ENCODE data around the gene DLG1. TPM values are rescaled to one million over a fixed set of nuclear protein-coding genes. Genes with fewer than 3 reads are reported as not detected.

DLG1 gene
- total and polyA plus RNA-seq, 12 donors, result 20.7 to 97.4 (median 54.0) TPM

DNA sequence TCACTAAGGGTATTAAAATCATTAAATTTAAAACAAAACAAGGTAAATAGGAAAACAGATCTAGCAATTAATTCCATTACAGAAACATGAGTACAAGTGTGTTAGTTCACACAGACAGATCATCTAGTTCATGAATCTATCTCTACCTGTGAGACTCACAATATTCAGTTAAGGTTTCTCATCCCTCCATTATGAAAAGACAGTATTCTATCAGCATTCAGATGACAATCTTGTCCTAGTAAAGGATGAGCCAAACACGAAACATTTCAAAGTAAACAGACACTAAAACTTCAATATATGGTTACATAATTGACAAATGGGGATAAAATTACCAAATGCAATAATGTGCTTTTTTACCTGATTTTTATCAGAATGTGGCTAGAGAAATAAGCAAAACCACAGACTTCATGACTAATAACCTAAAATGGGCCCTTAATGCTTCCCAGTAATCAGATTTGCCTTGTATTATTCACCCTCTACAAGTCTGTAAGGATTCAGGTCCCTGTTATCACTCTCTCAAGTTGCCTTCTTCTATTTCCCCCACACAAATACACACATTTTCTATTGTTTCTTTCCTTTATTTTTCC lies 126.8 kb downstream of the DLG1 start:
- peaks cover 0 to 16% (median 0%) of the 10 kb centered on the region in 9 donors for H3K4me1 ChIP-seq
- ATAC-seq (no peak), DNase-seq (no peak)
- intact Hi-C loops (cut with DNase I), result no loop called here
- no peaks in the 10 kb centered on the region for H3K9me3 ChIP-seq
- no peak overlapping the region for H3K4me3 ChIP-seq
- H3K27ac ChIP-seq, result no peak overlapping the region
- 59 to 62% methylated on average over 1 of the region's 1 CpG for WGBS, 2 donors
- H3K36me3 ChIP-seq, result no peaks in the 10 kb centered on the region
- TF ChIP-seq, protein P1, sequence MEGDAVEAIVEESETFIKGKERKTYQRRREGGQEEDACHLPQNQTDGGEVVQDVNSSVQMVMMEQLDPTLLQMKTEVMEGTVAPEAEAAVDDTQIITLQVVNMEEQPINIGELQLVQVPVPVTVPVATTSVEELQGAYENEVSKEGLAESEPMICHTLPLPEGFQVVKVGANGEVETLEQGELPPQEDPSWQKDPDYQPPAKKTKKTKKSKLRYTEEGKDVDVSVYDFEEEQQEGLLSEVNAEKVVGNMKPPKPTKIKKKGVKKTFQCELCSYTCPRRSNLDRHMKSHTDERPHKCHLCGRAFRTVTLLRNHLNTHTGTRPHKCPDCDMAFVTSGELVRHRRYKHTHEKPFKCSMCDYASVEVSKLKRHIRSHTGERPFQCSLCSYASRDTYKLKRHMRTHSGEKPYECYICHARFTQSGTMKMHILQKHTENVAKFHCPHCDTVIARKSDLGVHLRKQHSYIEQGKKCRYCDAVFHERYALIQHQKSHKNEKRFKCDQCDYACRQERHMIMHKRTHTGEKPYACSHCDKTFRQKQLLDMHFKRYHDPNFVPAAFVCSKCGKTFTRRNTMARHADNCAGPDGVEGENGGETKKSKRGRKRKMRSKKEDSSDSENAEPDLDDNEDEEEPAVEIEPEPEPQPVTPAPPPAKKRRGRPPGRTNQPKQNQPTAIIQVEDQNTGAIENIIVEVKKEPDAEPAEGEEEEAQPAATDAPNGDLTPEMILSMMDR (IDR thresholded peaks at IDR 0.05), result no peak
- no peaks in the 10 kb centered on the region for H3K27me3 ChIP-seq

DNA sequence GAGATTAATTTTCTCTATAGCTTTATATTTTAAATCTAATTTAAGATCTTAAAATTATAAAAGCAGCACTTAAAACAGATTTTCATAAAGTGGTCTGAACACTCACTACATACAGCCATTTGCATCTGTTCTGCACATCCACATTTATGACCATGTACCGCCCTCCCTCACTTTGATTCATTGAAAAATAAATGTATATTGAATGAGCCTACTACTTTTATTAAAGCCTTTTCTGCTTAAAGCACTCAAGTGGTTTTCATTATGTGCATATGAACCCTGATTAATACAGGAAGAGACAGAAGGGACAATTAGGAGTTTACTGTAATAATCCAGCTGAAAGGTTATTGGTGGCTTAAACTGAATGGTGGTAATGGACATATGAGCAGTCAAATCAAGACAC lies 129.4 kb downstream of the DLG1 start:
- Histone ChIP-seq H3K4me3 (no peak overlapping the region), H3K27me3 (no peaks in the 10 kb centered on the region)
- 100% methylated on average over 1 of the region's 1 CpG for WGBS, 2 donors

DNA sequence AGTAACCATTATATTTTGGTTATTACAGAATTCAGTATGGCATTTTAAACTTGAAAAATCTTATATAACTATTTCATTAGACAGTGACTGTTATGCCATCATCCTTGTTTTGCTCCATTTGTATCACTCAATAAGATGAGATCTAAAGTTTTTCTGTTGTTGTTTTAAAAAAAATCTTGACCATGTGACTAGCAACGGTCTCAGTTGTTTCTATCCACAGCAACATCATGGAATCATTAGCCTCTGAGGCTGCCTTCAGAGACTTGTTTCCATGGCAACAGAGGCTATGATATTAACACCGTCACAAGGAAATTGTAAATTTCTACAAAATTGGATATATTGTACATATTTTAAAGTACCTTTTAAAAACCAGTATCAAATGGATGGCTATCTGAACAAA lies 129.8 kb downstream of the DLG1 start:
- no peak for DNase-seq
- Histone ChIP-seq H3K36me3 (no peaks in the 10 kb centered on the region), H3K4me1 (peaks cover 0 to 12% (median 0%) of the 10 kb centered on the region in 9 donors), H3K4me3 (no peak overlapping the region), H3K9me3 (no peaks in the 10 kb centered on the region), H3K27ac (no peak overlapping the region), H3K27me3 (no peaks in the 10 kb centered on the region)
- WGBS, 2 donors, result 55 to 67% methylated on average over 2 of the region's 2 CpGs
- intact Hi-C loops (cut with DNase I), result no loop called here
- peak in 4 of 8 donors; percentile 35 to 70 (median 38) for ATAC-seq
- TF ChIP-seq, protein P1 (IDR thresholded peaks at IDR 0.05), result no peak

More for the DNA sequence above, 129.4 kb downstream of the DLG1 start:
- no peak for DNase-seq
- Histone ChIP-seq H3K27ac (no peak overlapping the region), H3K4me1 (peaks cover 0 to 12% (median 0%) of the 10 kb centered on the region in 9 donors), H3K9me3 (no peaks in the 10 kb centered on the region), H3K36me3 (no peaks in the 10 kb centered on the region)
- intact Hi-C loops (cut with DNase I), result no loop called here
- TF ChIP-seq, protein P1 (IDR thresholded peaks at IDR 0.05), result no peak
- no peak for ATAC-seq

DNA sequence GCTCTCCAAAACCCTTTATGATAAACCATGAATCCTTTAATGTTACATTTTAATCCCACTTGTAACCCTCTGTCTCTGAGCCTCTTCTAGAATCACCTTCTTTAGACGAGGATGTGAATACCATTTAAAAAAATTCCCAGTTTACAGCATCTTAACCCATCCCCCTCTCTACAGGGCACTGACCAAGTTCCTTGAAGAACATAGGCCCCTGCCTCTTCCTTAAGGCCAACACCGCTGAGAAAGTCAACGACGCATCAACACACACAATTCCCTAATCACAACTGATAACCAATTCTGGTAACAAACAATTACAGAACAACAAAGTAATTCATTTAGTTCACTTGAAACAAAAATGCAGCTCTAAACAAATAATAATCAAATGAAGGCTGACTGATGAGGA lies 130.3 kb downstream of the DLG1 start:
- Histone ChIP-seq H3K4me1 (peaks cover 0 to 12% (median 0%) of the 10 kb centered on the region in 9 donors), H3K9me3 (no peaks in the 10 kb centered on the region), H3K27ac (no peak overlapping the region), H3K4me3 (no peak overlapping the region), H3K36me3 (no peaks in the 10 kb centered on the region), H3K27me3 (no peaks in the 10 kb centered on the region)
- DNase-seq (no peak), ATAC-seq (no peak)
- TF ChIP-seq, protein P1 (IDR thresholded peaks at IDR 0.05), result no peak
- 84 to 86% methylated on average over 4 of the region's 4 CpGs for WGBS, 2 donors
- intact Hi-C loops (cut with DNase I), result no loop called here

Data from heart right ventricle (tissue), 16 donors.